ENCODE results near the gene PRCP. TPM values are rescaled to one million over a fixed set of nuclear protein-coding genes. Genes with fewer than 3 reads are reported as not detected.

Gene PRCP
- polyA plus RNA-seq, 1 of the 3 experiments (the other 2 are of a cell fraction), result 65.0 TPM

DNA sequence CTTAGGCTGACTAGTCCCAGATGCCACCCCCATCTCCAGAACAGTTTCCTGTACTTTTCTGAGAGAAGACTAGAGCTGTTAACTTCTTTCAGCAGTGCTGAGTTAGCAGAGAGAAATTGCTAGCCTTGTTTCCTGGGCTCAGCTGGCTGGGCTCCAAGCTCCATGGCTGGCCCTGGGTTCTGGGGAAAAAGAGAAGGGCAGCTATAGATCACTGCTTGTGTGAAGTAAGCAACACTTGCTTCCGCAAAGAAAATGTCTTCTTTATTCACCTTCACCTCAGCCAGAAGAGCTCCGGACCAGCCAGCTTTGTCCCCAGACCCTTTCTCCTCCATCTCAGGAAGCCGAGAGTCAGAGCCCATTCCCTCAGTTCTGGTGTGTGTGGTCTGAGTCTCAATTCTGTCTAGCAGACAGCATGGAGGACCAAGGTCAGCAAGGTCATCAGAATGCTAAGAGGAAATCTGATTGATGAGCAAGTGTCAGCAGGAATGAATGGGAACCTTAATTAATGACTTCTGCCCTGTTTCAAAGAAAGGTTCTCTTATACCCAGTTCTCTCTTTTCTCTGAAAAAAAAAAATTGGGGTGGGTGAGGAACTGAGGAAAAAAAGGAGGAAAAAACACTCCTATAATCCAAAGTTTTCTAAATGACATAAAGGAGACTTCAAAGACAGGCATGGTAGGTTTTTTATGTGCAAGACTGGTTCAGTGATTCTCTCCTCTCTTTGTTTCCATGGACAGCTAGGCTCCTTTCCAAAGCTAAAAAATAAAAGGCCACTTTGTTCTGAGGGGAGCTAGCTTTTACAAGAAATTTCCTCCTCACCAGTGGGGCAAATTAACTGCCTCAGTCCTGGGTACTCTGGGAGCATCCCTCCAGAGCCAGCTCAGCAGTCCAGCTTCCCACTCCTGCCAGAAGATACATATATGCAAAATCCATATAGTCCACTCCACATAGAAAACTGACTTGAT lies 103.0 kb downstream of the PRCP start:
- Histone ChIP-seq H3K9me2 (no peaks in the 10 kb centered on the region), H3F3A (replicated peaks; ENCODE audit: insufficient read depth) (no peaks in the 10 kb centered on the region), H2AFZ (ENCODE audit: low read depth) (no peak overlapping the region), H3K9me3 (no peaks in the 10 kb centered on the region), H3K36me3 (replicated peaks in 1 of 2; ENCODE audit: control insufficient read depth in 1 of 2, insufficient read depth in 2 of 2, low read length in 1 of 2) (no peaks in the 10 kb centered on the region), H3K9ac (no peak overlapping the region), H4K20me1 (ENCODE audit: insufficient read depth) (no peaks in the 10 kb centered on the region), H3K4me1 (ENCODE audit: control insufficient read depth in 1 of 2, insufficient read depth in 2 of 2, low read depth in 1 of 2, low read length in 1 of 2) (peaks cover 0 to 10% of the 10 kb centered on the region in 2 experiments; a peak in 1 of 4 replicates), H3K4me3 (ENCODE audit: low read depth in 2 of 2, low read length in 1 of 2) (no peak overlapping the region), H3K27ac (ENCODE audit: low read depth in 2 of 2, low read length in 1 of 2) (no peak overlapping the region), H3K4me2 (no peak overlapping the region), H3K27me3 (ENCODE audit: insufficient read depth) (no peaks in the 10 kb centered on the region), H3K79me2 (ENCODE audit: insufficient read depth) (no peaks in the 10 kb centered on the region)
- ChIA-PET POLR2A (no interaction called here), CTCF (no interaction called here)
- DNase-seq, result no peak
- WGBS (ENCODE audit: low lambda C conversion rate), result 63% methylated on average over 2 of the region's 3 CpGs
- TF ChIP-seq MXI1 (IDR thresholded peaks at IDR 0.05; ENCODE audit: low read depth, low read length), result no peak
- TF ChIP-seq GATA2 (CRISPR knock-in tag; IDR thresholded peaks at IDR 0.05), result no peak
- no peak for TF ChIP-seq SIN3A (IDR thresholded peaks at IDR 0.05; ENCODE audit: borderline replicate concordance, low read depth, low read length)
- no peak for TF ChIP-seq RCOR1 (IDR thresholded peaks at IDR 0.05; ENCODE audit: low read length)
- no peak for TF ChIP-seq SMC3 (IDR thresholded peaks at IDR 0.05; ENCODE audit: low read depth, low read length)
- TF ChIP-seq, protein P1, sequence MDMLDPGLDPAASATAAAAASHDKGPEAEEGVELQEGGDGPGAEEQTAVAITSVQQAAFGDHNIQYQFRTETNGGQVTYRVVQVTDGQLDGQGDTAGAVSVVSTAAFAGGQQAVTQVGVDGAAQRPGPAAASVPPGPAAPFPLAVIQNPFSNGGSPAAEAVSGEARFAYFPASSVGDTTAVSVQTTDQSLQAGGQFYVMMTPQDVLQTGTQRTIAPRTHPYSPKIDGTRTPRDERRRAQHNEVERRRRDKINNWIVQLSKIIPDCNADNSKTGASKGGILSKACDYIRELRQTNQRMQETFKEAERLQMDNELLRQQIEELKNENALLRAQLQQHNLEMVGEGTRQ (IDR thresholded peaks at IDR 0.05; ENCODE audit: borderline replicate concordance, low read depth, low read length), result no peak
- no peak for TF ChIP-seq RAD21 (IDR thresholded peaks at IDR 0.05; ENCODE audit: low read length)
- TF ChIP-seq, protein P2, sequence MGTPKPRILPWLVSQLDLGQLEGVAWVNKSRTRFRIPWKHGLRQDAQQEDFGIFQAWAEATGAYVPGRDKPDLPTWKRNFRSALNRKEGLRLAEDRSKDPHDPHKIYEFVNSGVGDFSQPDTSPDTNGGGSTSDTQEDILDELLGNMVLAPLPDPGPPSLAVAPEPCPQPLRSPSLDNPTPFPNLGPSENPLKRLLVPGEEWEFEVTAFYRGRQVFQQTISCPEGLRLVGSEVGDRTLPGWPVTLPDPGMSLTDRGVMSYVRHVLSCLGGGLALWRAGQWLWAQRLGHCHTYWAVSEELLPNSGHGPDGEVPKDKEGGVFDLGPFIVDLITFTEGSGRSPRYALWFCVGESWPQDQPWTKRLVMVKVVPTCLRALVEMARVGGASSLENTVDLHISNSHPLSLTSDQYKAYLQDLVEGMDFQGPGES (IDR thresholded peaks at IDR 0.05; ENCODE audit: low read depth, low read length), result no peak
- no peak for TF ChIP-seq TCF12 (IDR thresholded peaks at IDR 0.05)
- TF ChIP-seq TAF1 (IDR thresholded peaks at IDR 0.05; ENCODE audit: borderline replicate concordance, low read depth, low read length), result no peak
- TF ChIP-seq, protein P3, sequence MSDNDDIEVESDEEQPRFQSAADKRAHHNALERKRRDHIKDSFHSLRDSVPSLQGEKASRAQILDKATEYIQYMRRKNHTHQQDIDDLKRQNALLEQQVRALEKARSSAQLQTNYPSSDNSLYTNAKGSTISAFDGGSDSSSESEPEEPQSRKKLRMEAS (IDR thresholded peaks at IDR 0.05; ENCODE audit: low read depth), result no peak
- TF ChIP-seq FOSL2 (IDR thresholded peaks at IDR 0.05; ENCODE audit: borderline replicate concordance, low read depth), result no peak
- no peak for TF ChIP-seq NFIC (IDR thresholded peaks at IDR 0.05; ENCODE audit: borderline replicate concordance)
- TF ChIP-seq FOXJ3 (CRISPR knock-in tag; IDR thresholded peaks at IDR 0.05), result no peak
- no peak for TF ChIP-seq RXRA (IDR thresholded peaks at IDR 0.05; ENCODE audit: borderline replicate concordance, low read depth)

Measured in SK-N-SH (cell line).